Right cardiac atrium (tissue), 5 donors: Measurements from ENCODE around the gene CLDN3. TPM values are rescaled to one million over a fixed set of nuclear protein-coding genes. Genes with fewer than 3 reads are reported as not detected.
"Not testable (repeated sequence)": the region's sequence is repeated elsewhere in the genome, so short reads cannot be mapped to it uniquely, and the experiment has no call there.

Source experiments
- ATAC-seq, 2 donors: fragments of 200-7000 bp; cut with Tn5 transposase; one replicate each; pipeline versions ENCODE4 v1.8.0 to v1.9.1; 2020; ENCODE audit warnings: moderate library complexity in 2 of 2, mild to moderate bottlenecking in 1 of 2
- DNase-seq, 3 donors: peaks; one replicate each; pipeline ENCODE4 v3.0.0-alpha.2; 2020
- H3K27ac ChIP-seq: one replicate; pipeline ENCODE4 v1.5.1; 2013; ENCODE audit warnings: mild to moderate bottlenecking, low read length, control low read depth, moderate library complexity
- H3K27me3 ChIP-seq: one replicate; pipeline ENCODE4 v1.6.1; 2013; ENCODE audit not compliant: control insufficient read depth, insufficient read depth
- H3K4me1 ChIP-seq: one replicate; pipeline ENCODE4 v1.6.1; 2013; ENCODE audit warnings: low read length; ENCODE audit not compliant: control insufficient read depth, insufficient read depth
- H3K4me3 ChIP-seq: one replicate; pipeline ENCODE4 v1.5.1; 2013; ENCODE audit warnings: low read length, control low read depth
- H3K9me3 ChIP-seq: one replicate; pipeline ENCODE4 v1.6.1; 2013; ENCODE audit warnings: low read length; ENCODE audit not compliant: control insufficient read depth
- WGBS: extraction: QIAGEN DNeasy Blood & Tissue Kit; methylation state at CpG from one replicate; pipeline ENCODE4 v1.1.7; 2013; 5-methylcytosine and 5-hydroxymethylcytosine counted together
- intact Hi-C, 4 donors: fragments of 100-400 bp; cut with DNase I; formaldehyde crosslinking; loops; one replicate each; pipeline versions ENCODE4 v1.11.0 to v1.14.0; 2022 to 2023
- polyA plus RNA-seq: library from polyadenylated mRNA; stranded (reverse); fragments of 200-250 nt; gene quantifications from one replicate; pipeline ENCODE4 v1.2.3, GENCODE V29; 2013
- total RNA-seq, 4 donors: library from RNA; stranded (reverse); fragmentation: NEBNext Ultra II Directional; extraction: Animal tissue kit (Norgen Biotek cat#: 25700); gene quantifications; one replicate each; pipeline ENCODE4 v1.2.1, GENCODE V29; 2021
- donor health status: healthy with polysubstance abuse.
- donor health status: DM: no; HTN: yes; CAD: no.
- donor health status: DM: no; HTN: no; CAD: no.
- donor health status: DM: no; HTN: yes; CAD: no; lungs with severe emphysema.
- donor health status: DM: yes; HTN: yes; CAD: no.

CLDN3 gene
- total and polyA plus RNA-seq, 5 donors = not detected

DNA sequence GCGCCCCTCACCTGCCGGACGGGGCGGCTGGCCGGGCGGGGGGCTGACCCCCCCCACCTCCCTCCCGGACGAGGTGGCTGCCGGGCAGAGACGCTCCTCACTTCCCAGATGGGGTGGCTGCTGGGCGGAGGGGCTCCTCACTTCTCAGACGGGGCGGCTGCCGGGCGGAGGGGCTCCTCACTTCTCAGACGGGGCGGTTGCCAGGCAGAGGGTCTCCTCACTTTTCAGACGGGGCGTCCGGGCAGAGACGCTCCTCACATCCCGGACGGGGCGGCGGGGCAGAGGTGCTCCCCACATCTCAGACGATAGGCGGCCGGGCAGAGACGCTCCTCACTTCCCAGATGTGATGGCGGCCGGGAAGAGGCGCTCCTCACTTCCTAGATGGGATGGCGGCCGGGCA is 27.1 kb upstream of the CLDN3 start:
- H3K27ac ChIP-seq, intact Hi-C loops, DNase-seq, H3K9me3 ChIP-seq, ATAC-seq, H3K4me3 ChIP-seq, H3K4me1 ChIP-seq, H3K27me3 ChIP-seq: not testable (repeated sequence)
- WGBS = 93% methylated on average over 27 of the region's 34 CpGs

DNA sequence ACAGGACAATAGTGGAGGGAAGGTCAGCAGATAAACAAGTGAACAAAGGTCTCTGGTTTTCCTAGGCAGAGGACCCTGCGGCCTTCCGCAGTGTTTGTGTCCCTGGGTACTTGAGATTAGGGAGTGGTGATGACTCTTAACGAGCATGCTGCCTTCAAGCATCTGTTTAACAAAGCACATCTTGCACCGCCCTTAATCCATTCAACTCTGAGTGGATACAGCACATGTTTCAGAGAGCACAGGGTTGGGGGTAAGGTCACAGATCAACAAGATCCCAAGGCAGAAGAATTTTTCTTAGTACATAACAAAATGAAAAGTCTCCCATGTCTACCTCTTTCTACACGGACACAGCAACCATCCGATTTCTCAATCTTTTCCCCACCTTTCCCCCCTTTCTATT is 26.6 kb upstream of the CLDN3 start:
- intact Hi-C loops, H3K27ac ChIP-seq, H3K27me3 ChIP-seq, ATAC-seq, H3K9me3 ChIP-seq, H3K4me1 ChIP-seq, H3K4me3 ChIP-seq, DNase-seq: not testable (repeated sequence)
- WGBS = 66% methylated on average over 4 of the region's 6 CpGs

DNA sequence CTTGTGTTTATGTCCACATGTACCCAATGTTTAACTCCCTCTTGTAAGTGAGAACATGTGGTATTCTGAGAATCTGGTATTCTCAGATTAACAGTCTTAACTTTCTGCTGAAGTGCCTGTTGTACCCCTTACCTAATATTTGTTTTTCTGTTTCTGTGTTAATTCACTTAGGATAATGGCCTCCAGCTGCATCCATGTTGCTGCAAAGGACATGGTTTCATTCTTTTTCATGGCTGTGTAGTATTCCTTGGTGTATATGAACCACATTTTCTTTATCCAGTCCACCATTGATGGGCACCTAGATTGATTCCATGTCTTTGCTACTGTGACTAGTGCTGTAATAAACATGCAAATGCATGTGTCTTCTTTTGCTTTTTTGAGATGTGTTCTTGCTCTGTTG is 25.1 kb upstream of the CLDN3 start:
- ATAC-seq, H3K4me1 ChIP-seq, H3K27me3 ChIP-seq, H3K9me3 ChIP-seq, DNase-seq, intact Hi-C loops, H3K27ac ChIP-seq, H3K4me3 ChIP-seq: not testable (repeated sequence)

DNA sequence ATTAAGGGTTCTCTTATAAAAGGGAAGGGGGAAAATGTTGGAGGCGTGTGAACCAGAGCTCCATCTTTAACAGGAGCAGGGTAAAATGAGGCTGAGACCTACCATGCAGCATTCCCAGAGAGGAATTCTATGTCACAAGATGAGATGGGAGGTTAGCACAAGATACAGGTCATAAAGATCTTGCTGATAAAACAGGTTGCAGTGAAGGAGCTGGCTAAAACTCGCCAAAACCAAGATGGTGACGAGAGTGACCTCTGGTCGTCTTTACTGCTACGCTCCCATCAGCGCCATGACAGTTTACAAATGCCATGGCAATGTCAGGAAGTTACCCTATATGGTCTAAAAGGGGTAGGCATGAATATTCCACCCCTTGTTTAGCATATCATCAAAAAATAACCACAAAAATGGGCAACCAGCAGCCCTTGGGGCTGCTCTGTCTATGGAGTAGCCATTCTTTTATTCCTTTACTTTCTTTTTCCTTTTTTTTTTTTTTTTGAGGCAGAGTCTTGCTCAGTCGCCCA is 21.2 kb upstream of the CLDN3 start:
- intact Hi-C loops, H3K4me1 ChIP-seq: not testable (repeated sequence)

DNA sequence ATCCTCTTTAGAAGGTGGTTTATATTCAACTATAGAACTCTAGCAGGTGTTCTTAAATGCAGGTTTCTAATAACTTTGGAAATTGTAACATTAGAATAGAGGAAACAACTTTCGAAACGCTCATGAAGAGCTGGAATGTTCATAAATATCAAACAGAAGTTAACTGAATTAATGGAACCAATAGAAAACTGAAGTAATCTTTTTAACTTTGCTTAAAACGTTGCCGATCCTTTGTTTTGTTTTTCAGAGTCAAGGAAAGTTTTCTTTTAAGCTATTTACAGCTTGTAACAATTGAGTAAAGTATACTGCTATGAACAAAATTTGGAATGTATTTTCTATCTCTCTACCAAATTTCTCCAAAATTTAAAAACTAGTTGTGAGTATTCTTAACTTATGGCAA is 19.0 kb upstream of the CLDN3 start:
- DNase-seq (no peak), ATAC-seq (no peak)
- no peaks in the 10 kb centered on the region for H3K27me3 ChIP-seq
- H3K4me1 ChIP-seq = no peaks in the 10 kb centered on the region
- H3K27ac ChIP-seq = no peak overlapping the region
- no peak overlapping the region for H3K4me3 ChIP-seq
- intact Hi-C loops = no loop called here
- no peaks in the 10 kb centered on the region for H3K9me3 ChIP-seq
- WGBS = 85% methylated on average over 4 of the region's 4 CpGs

More for the DNA sequence above, 21.2 kb upstream of the CLDN3 start:
- H3K9me3 ChIP-seq, H3K27ac ChIP-seq, DNase-seq, H3K4me3 ChIP-seq, H3K27me3 ChIP-seq, ATAC-seq: not testable (repeated sequence)
- WGBS = 86% methylated on average over 7 of the region's 7 CpGs

DNA sequence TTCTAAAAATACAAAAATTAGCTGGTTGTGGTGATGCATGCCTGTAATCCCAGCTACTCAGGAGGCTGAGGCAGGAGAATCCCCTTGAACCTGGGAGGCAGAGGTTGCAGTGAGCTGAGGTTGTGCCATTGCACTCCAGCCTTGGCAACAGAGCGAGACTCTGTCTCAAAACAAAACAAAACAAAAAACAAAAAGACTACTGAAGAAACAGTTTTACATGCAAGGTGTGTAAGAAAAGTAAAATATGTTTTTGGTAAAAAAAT is 17.6 kb upstream of the CLDN3 start:
- H3K4me1 ChIP-seq, H3K27ac ChIP-seq, H3K4me3 ChIP-seq, intact Hi-C loops, ATAC-seq, H3K27me3 ChIP-seq, DNase-seq, H3K9me3 ChIP-seq: not testable (repeated sequence)
- WGBS = 89% methylated on average over 1 of the region's 1 CpG

DNA sequence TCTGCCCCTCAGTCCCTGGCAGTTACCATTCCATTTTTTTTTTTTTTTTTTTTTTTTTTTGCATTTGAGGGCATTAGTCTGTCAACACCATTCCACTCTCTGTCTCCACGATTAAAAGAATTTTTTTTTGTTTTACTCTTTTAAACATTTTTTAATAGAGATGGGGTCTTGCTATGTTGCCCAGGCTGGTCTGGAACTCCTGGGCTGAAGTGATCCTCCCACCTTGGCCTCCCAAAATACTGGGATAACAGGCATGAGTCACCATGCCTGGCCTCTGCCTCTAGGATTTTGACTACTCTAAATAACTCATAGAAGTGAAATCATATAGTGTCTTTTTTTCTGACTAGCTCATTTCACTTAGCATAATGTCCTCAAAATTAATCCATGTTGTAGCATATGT is 16.5 kb upstream of the CLDN3 start:
- H3K4me1 ChIP-seq = no peaks in the 10 kb centered on the region

DNA sequence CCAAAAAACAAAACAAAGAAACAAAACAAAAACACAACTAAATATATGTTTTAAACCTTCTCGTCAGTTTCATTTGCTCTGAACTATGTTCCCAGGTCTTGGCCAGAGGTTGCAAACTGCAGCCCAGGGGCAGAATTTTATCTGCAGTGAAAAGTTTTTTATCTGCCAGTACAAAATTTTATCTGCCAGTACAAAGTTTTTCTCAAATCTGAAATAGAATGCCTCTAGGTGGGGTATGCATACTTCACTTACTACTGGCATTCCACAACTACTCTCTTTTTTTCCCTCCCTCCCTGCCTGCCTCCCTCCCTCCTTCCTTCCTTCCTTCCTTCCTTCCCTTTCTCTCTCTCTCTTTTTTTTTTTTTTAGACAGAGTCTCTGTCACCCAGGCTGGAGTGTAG is 9.4 kb upstream of the CLDN3 start:
- H3K4me1 ChIP-seq = no peaks in the 10 kb centered on the region
- no peaks in the 10 kb centered on the region for H3K27me3 ChIP-seq
- no peak overlapping the region for H3K27ac ChIP-seq
- H3K9me3 ChIP-seq = no peaks in the 10 kb centered on the region
- 71% methylated on average over 1 of the region's 1 CpG for WGBS
- ATAC-seq (no peak), DNase-seq (no peak)
- H3K4me3 ChIP-seq = no peak overlapping the region
- intact Hi-C loops = no loop called here

More for the DNA sequence above, 16.5 kb upstream of the CLDN3 start:
- H3K27ac ChIP-seq = no peak overlapping the region
- H3K4me3 ChIP-seq = no peak overlapping the region
- no peaks in the 10 kb centered on the region for H3K27me3 ChIP-seq
- WGBS = 76% methylated on average over 1 of the region's 1 CpG
- DNase-seq (no peak), ATAC-seq (no peak)
- H3K9me3 ChIP-seq = no peaks in the 10 kb centered on the region
- intact Hi-C loops = no loop called here

DNA sequence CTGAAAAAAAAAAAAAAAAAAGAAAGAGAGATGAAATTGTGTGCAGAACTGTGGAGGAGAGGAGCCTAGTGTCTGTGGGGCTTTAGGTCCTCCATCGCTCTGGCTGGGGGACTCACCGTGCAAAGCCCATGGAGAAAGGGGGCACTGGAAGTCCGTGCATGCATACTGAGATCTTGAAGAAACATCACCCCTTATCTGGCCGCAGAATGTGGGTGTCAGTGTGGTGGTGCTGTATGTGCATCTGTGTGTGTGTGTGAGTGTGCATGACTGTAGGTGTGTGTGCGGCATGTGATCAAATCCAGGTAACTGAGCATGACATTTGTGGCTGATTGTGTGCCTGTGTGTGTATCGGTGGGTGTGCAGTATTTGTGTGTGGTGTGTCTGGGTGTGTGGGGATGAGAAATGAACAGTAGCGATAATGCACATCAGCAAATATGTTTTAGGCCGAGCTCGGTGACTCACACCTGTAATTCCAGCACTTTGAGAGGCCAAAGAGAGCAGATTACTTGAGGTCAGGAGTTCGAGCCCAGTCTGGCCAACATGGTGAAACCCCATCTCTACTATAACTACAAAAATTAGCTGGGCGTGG is 8.8 kb upstream of the CLDN3 start:
- intact Hi-C loops = no loop called here
- H3K9me3 ChIP-seq = no peaks in the 10 kb centered on the region
- DNase-seq (no peak), ATAC-seq (no peak)
- H3K27me3 ChIP-seq = no peaks in the 10 kb centered on the region
- 86% methylated on average over 11 of the region's 11 CpGs for WGBS
- no peak overlapping the region for H3K27ac ChIP-seq
- no peak overlapping the region for H3K4me3 ChIP-seq
- no peaks in the 10 kb centered on the region for H3K4me1 ChIP-seq

DNA sequence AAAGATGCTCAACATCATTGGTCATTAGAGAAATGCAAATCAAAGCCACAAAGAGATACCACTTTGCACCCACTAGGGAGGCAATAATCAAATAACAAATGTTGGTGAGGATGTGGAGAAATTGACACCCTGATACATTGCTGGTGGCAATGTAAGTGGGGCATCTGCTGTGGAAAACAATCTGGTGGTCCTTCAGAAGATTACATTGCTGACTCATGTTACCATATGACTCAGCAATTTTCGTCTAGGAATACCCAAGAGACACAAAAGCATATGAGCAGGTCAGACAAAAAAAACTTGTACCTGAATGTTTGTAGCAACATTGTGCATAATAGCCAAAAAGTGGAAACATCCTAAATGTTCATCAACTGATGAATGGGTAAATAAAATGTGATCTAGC is 4.9 kb upstream of the CLDN3 start:
- ATAC-seq = no peak
- intact Hi-C loops = no loop called here

DNA sequence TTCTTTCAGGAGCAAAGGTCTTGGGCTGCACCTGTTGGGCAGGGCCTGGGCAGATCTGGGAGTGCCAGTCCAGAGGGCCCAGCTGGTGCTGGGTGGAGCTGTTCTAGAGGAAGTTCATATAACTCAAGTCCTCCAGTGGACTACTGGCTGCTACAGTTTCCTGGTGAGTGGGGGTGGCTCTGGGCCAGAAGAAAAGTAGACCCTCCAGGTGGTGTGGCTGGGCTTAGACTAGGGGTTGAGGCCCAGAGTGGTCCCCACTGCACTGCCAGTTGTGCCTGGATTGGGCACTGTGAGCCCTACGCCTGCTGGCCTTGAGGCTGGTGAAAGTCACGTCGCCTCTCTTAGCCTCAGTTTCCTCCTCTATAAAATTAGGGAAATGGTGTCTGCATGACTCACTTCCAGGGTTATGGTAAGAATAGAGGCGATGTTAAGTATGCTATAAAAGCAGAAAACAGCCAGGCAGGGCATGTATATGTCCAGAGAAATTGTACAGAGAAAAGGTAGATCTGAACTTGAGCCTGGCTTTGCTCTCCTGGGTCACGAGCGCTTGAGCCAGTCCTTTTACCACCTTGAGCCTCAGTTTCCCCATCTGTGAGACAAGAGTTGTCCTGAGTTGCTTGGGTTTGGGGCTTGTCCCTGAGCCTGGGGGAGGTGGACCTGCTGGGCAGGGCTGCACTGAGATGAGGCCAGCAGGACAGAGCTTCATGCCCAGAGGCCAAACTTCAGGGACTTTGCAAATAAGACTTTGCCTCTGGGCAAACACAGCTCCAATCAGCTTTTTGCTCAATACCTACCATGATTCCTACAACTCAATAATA is 3.8 kb upstream of the CLDN3 start:
- Histone ChIP-seq H3K4me3 (no peak overlapping the region), H3K27ac (no peak overlapping the region), H3K27me3 (no peaks in the 10 kb centered on the region), H3K9me3 (no peaks in the 10 kb centered on the region), H3K4me1 (no peaks in the 10 kb centered on the region)
- WGBS = 82% methylated on average over 6 of the region's 6 CpGs
- no peak for DNase-seq
- peak in 1 of 2 donors; percentile 37 for ATAC-seq
- intact Hi-C loops = no loop called here

More for the DNA sequence above, 4.9 kb upstream of the CLDN3 start:
- H3K4me3 ChIP-seq = no peak overlapping the region
- WGBS = 12% methylated on average over 1 of the region's 1 CpG
- H3K27me3 ChIP-seq = no peaks in the 10 kb centered on the region
- H3K4me1 ChIP-seq = no peaks in the 10 kb centered on the region
- no peak for DNase-seq
- H3K9me3 ChIP-seq = no peaks in the 10 kb centered on the region
- H3K27ac ChIP-seq = no peak overlapping the region
